Hepatocyte (in vitro differentiated cells): ENCODE measurements around the gene ARHGEF4. TPM values are rescaled to one million over a fixed set of nuclear protein-coding genes. Genes with fewer than 3 reads are reported as not detected.

Experiments
- DNase-seq: peaks from one replicate; pipeline ENCODE4 v3.0.0-alpha.2; 2016; ENCODE audit warnings: low spot score
- H2AFZ ChIP-seq: fragments of 200-600 bp; sonication (generic); 2 replicates; pipeline ENCODE4 v1.6.0; 2016; ENCODE audit warnings: antibody characterized with exemption, mild to moderate bottlenecking
- H3K27ac ChIP-seq: fragments of 200-600 bp; sonication (generic); 2 replicates; pipeline ENCODE4 v1.5.1; 2016; ENCODE audit warnings: mild to moderate bottlenecking
- H3K27me3 ChIP-seq: fragments of 200-600 bp; sonication (generic); 2 replicates; pipeline ENCODE4 v1.6.1; 2016
- H3K36me3 ChIP-seq: fragments of 200-600 bp; sonication (generic); replicated peaks from 2 replicates; pipeline ENCODE4 v1.5.1; 2016; ENCODE audit warnings: low read depth; ENCODE audit not compliant: insufficient read depth
- H3K4me1 ChIP-seq: fragments of 200-600 bp; sonication (generic); 2 replicates; pipeline ENCODE4 v1.5.1; 2016; ENCODE audit warnings: mild to moderate bottlenecking, moderate library complexity; ENCODE audit not compliant: insufficient read depth
- H3K4me2 ChIP-seq: fragments of 200-600 bp; sonication (generic); 2 replicates; pipeline ENCODE4 v1.6.0; 2016
- H3K4me3 ChIP-seq: fragments of 200-600 bp; sonication (generic); 2 replicates; pipeline ENCODE4 v1.5.1; 2016; ENCODE audit warnings: mild to moderate bottlenecking
- H3K79me2 ChIP-seq: fragments of 200-600 bp; sonication (generic); 2 replicates; pipeline ENCODE4 v1.6.0; 2017; ENCODE audit warnings: mild to moderate bottlenecking
- H3K9me2 ChIP-seq: fragments of 200-600 bp; sonication (generic); replicated peaks from 2 replicates; pipeline ENCODE4 v1.6.0; 2017; ENCODE audit warnings: mild to moderate bottlenecking; ENCODE audit not compliant: insufficient read depth
- H3K9me3 ChIP-seq: fragments of 200-600 bp; sonication (generic); 2 replicates; pipeline ENCODE4 v1.5.1; 2016; ENCODE audit warnings: low read depth, mild to moderate bottlenecking
- H4K20me1 ChIP-seq: fragments of 200-600 bp; sonication (generic); 2 replicates; pipeline ENCODE4 v1.6.0; 2016; ENCODE audit warnings: mild to moderate bottlenecking; ENCODE audit not compliant: insufficient read depth, poor library complexity, severe bottlenecking
- EZH2 ChIP-seq: fragments of 200-600 bp; sonication (generic); IDR thresholded peaks from 2 replicates; pipeline ENCODE4 v1.6.1; 2016; ENCODE audit warnings: antibody characterized with exemption, mild to moderate bottlenecking, borderline replicate concordance
- EZH2phosphoT487 ChIP-seq: fragments of 200-600 bp; sonication (generic); IDR thresholded peaks from one replicate; pipeline ENCODE4 v1.6.1; 2018; ENCODE audit warnings: antibody characterized with exemption, mild to moderate bottlenecking, low read depth, moderate library complexity; ENCODE audit not compliant: unreplicated experiment, severe bottlenecking
- WGBS: methylation state at CpG from one replicate; pipeline ENCODE4 v1.1.6; 2016; ENCODE audit warnings: low lambda C conversion rate; ENCODE audit errors: missing lambda C conversion rate; 5-methylcytosine and 5-hydroxymethylcytosine counted together
- polyA plus RNA-seq: library from polyadenylated mRNA; unstranded; fragments of >200 nt; fragmentation: Nextera tagmentation; extraction: Ambion mirVana; gene quantifications from 2 replicates; pipeline ENCODE4 v1.2.1, GENCODE V29; 2016
- total RNA-seq: library from RNA; depleted of rRNA; stranded (reverse); fragments of >200 nt; gene quantifications from 2 replicates; pipeline ENCODE4 v1.2.3, GENCODE V29; 2014
- TF ChIP-seq, protein P1 (sequence below): fragments of 200-600 bp; sonication (generic); IDR thresholded peaks from 2 replicates; pipeline ENCODE4 v1.5.1; 2016; ENCODE audit warnings: antibody characterized with exemption, mild to moderate bottlenecking; ENCODE audit not compliant: poor library complexity

Gene ARHGEF4
- total and polyA plus RNA-seq, 2 experiments from 2014 or later: 11.2 to 15.8 TPM

DNA sequence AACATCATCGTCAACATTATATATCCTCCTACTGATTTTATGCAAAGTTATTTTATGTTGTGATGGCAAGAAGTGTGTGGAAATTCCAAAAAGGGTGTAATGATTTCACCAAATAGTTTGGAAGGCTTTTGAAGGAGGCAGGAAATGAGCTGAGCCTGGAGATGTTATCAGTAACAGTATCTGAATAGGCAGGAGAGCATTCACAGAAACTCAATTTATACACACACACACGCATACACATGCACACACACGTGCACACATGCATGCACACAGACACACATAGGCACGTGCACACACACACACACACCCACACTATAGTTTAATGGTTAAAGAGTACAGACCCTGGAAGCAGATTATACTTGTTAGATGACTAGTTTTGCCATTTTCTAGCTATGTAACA, 47.3 kb downstream of the ARHGEF4 start:
- no peak for DNase-seq
- no peaks in the 10 kb centered on the region for H3K27me3 ChIP-seq
- no peak overlapping the region for H3K27ac ChIP-seq
- 86% methylated on average over 4 of the region's 4 CpGs for WGBS
- H3K9me2 ChIP-seq: no peaks in the 10 kb centered on the region
- no peaks in the 10 kb centered on the region for H3K9me3 ChIP-seq
- H3K79me2 ChIP-seq: no peaks in the 10 kb centered on the region
- TF ChIP-seq EZH2phosphoT487: no peak
- TF ChIP-seq, protein P1, sequence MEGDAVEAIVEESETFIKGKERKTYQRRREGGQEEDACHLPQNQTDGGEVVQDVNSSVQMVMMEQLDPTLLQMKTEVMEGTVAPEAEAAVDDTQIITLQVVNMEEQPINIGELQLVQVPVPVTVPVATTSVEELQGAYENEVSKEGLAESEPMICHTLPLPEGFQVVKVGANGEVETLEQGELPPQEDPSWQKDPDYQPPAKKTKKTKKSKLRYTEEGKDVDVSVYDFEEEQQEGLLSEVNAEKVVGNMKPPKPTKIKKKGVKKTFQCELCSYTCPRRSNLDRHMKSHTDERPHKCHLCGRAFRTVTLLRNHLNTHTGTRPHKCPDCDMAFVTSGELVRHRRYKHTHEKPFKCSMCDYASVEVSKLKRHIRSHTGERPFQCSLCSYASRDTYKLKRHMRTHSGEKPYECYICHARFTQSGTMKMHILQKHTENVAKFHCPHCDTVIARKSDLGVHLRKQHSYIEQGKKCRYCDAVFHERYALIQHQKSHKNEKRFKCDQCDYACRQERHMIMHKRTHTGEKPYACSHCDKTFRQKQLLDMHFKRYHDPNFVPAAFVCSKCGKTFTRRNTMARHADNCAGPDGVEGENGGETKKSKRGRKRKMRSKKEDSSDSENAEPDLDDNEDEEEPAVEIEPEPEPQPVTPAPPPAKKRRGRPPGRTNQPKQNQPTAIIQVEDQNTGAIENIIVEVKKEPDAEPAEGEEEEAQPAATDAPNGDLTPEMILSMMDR: no peak
- TF ChIP-seq EZH2: no peak
- no peak overlapping the region for H2AFZ ChIP-seq
- no peaks in the 10 kb centered on the region for H4K20me1 ChIP-seq
- no peaks in the 10 kb centered on the region for H3K36me3 ChIP-seq
- no peaks in the 10 kb centered on the region for H3K4me1 ChIP-seq
- no peak overlapping the region for H3K4me2 ChIP-seq
- no peak overlapping the region for H3K4me3 ChIP-seq

DNA sequence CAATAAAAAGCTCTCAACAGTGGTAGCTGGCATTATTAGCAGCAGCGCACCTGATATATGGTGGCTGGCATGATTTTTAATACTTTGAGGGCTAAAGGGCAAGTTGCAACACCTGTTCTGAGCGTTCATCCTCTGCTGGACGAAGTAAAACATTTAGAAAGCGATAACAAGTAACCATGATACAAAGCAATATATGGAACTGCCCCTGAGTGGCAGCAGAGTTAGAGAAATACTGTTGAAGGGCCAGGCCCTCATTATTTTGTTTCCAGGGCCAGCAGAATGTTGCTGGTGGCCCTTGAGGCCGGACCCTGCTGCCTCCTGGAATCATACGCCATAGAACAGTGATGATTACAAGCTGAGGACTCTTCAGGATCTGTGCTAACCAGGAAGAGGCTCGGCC, 47.8 kb downstream of the ARHGEF4 start:
- Histone ChIP-seq H3K79me2 (no peaks in the 10 kb centered on the region), H3K4me3 (no peak overlapping the region), H4K20me1 (no peaks in the 10 kb centered on the region), H3K27ac (no peak overlapping the region), H3K36me3 (no peaks in the 10 kb centered on the region), H3K4me2 (no peak overlapping the region), H3K4me1 (no peaks in the 10 kb centered on the region), H3K9me2 (no peaks in the 10 kb centered on the region), H3K9me3 (no peaks in the 10 kb centered on the region), H3K27me3 (no peaks in the 10 kb centered on the region), H2AFZ (no peak overlapping the region)
- 86% methylated on average over 7 of the region's 7 CpGs for WGBS
- no peak for DNase-seq
- TF ChIP-seq, protein P1: no peak
- TF ChIP-seq EZH2phosphoT487 (no peak), EZH2 (no peak)

DNA sequence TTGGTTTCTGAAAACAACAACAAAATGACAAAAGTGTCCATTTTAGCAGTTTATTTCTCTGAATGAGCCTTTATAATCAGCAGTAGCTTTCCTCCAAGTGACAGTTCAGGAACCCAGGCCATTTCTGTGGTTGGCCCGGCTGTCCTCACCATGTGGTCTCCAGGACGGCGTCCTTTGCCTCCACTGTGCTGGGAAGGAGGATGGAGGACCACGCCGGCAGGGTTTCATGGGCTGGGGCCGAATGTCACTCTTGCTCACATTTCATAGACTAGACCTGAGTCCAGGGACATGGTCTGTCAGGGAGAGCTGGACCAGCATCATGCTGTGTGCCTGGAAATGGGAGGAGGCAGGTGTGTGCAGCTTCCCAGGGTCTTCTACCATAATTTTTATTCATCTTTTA, 50.9 kb downstream of the ARHGEF4 start:
- Histone ChIP-seq H3K79me2 (no peaks in the 10 kb centered on the region), H3K9me2 (no peaks in the 10 kb centered on the region), H3K4me1 (no peaks in the 10 kb centered on the region), H2AFZ (no peak overlapping the region), H4K20me1 (no peaks in the 10 kb centered on the region), H3K27ac (no peak overlapping the region), H3K4me2 (no peak overlapping the region), H3K4me3 (no peak overlapping the region), H3K27me3 (no peaks in the 10 kb centered on the region), H3K36me3 (no peaks in the 10 kb centered on the region), H3K9me3 (no peaks in the 10 kb centered on the region)
- WGBS: 90% methylated on average over 6 of the region's 6 CpGs
- DNase-seq: no peak
- TF ChIP-seq EZH2: no peak
- TF ChIP-seq, protein P1: no peak
